Neural crest cell (in vitro differentiated cells): ENCODE measurements around the gene FOLR3. TPM values are rescaled to one million over a fixed set of nuclear protein-coding genes. Genes with fewer than 3 reads are reported as not detected.

Experiments used
- DNase-seq: peaks from one replicate; pipeline ENCODE4 v3.0.0; 2021; ENCODE audit warnings: low read depth, mixed read lengths, low spot score
- H3K27ac Mint-ChIP-seq: one replicate; pipeline ENCODE4 v1.8.0; 2021; ENCODE audit warnings: mild to moderate bottlenecking, mixed read lengths; ENCODE audit not compliant: unreplicated experiment
- H3K27me3 Mint-ChIP-seq: 2 replicates; pipeline ENCODE4 v1.8.0; 2021; ENCODE audit warnings: low read depth, mild to moderate bottlenecking, mixed read lengths
- H3K36me3 Mint-ChIP-seq: 2 replicates; pipeline ENCODE4 v1.8.0; 2021; ENCODE audit warnings: low read depth, mild to moderate bottlenecking, mixed read lengths
- H3K4me1 Mint-ChIP-seq: 2 replicates; pipeline ENCODE4 v1.8.0; 2021; ENCODE audit warnings: mixed read lengths
- H3K4me3 Mint-ChIP-seq: one replicate; pipeline ENCODE4 v1.8.0; 2021; ENCODE audit warnings: mild to moderate bottlenecking, mixed read lengths
- H3K9me3 Mint-ChIP-seq: 2 replicates; pipeline ENCODE4 v1.8.0; 2021; ENCODE audit warnings: mixed read lengths
- total RNA-seq: library from RNA; stranded (reverse); gene quantifications from 2 replicates; pipeline ENCODE4 v1.2.1, GENCODE V29; 2021
- TF ChIP-seq, protein P1 (sequence below): fragments of 200-600 bp; sonication (generic); conservative IDR thresholded peaks from 2 replicates; pipeline ENCODE4 v1.5.0; 2021; ENCODE audit warnings: antibody characterized with exemption, mild to moderate bottlenecking

The FOLR3 gene
- total RNA-seq, 1 donor from 2014 or later: not detected

GRCh38 chr11:72188267-72188666, 52.7 kb downstream of the FOLR3 start:
- DNase-seq: no peak
- H3K27me3 Mint-ChIP-seq: no peaks in the 10 kb centered on the region
- TF ChIP-seq, protein P1, sequence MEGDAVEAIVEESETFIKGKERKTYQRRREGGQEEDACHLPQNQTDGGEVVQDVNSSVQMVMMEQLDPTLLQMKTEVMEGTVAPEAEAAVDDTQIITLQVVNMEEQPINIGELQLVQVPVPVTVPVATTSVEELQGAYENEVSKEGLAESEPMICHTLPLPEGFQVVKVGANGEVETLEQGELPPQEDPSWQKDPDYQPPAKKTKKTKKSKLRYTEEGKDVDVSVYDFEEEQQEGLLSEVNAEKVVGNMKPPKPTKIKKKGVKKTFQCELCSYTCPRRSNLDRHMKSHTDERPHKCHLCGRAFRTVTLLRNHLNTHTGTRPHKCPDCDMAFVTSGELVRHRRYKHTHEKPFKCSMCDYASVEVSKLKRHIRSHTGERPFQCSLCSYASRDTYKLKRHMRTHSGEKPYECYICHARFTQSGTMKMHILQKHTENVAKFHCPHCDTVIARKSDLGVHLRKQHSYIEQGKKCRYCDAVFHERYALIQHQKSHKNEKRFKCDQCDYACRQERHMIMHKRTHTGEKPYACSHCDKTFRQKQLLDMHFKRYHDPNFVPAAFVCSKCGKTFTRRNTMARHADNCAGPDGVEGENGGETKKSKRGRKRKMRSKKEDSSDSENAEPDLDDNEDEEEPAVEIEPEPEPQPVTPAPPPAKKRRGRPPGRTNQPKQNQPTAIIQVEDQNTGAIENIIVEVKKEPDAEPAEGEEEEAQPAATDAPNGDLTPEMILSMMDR: no peak
- no peaks in the 10 kb centered on the region for H3K9me3 Mint-ChIP-seq
- H3K4me1 Mint-ChIP-seq: peaks cover 4% of the 10 kb centered on the region
- no peaks in the 10 kb centered on the region for H3K36me3 Mint-ChIP-seq
- H3K4me3 Mint-ChIP-seq: no peak overlapping the region
- H3K27ac Mint-ChIP-seq: no peak overlapping the region

Other genes starting within 250 kb of the FOLR3 start
- gene XNDC1N, start 207.1 kb upstream of the FOLR3 start, total RNA-seq: 11.3 and 12.9 TPM in 2 replicates
- 48.8 and 49.9 TPM in 2 replicates for gene RNF121, start 206.7 kb upstream of the FOLR3 start, total RNA-seq
- 10.7 and 10.8 TPM in 2 replicates for gene IL18BP, start 136.8 kb upstream of the FOLR3 start, total RNA-seq
- gene NUMA1, start 55.2 kb upstream of the FOLR3 start, total RNA-seq: 173 and 179 TPM in 2 replicates
- 11.6 and 13.5 TPM in 2 replicates for gene LRRC51, start 54.9 kb upstream of the FOLR3 start, total RNA-seq
- 79.1 and 79.6 TPM in 2 replicates for gene LAMTOR1, start 32.4 kb upstream of the FOLR3 start, total RNA-seq
- gene TOMT, start 29.8 kb upstream of the FOLR3 start, total RNA-seq: not detected in 2 replicates
- gene ANAPC15, start 23.0 kb upstream of the FOLR3 start, total RNA-seq: 68.4 and 74.5 TPM in 2 replicates
- gene FOLR1, start 56.4 kb downstream of the FOLR3 start, total RNA-seq: not detected in 2 replicates
- not detected in 2 replicates for gene FOLR2, start 81.1 kb downstream of the FOLR3 start, total RNA-seq
- gene INPPL1, start 89.0 kb downstream of the FOLR3 start, total RNA-seq: 242 and 247 TPM in 2 replicates
- 5.1 and 5.6 TPM in 2 replicates for gene PHOX2A, start 108.5 kb downstream of the FOLR3 start, total RNA-seq